Right ventricle myocardium superior (tissue), 1 donor: ENCODE data around the gene NKX6-2. TPM values are rescaled to one million over a fixed set of nuclear protein-coding genes. Genes with fewer than 3 reads are reported as not detected.
"Not testable (repeated sequence)": the region's sequence is repeated elsewhere in the genome, so short reads cannot be mapped to it uniquely, and the experiment has no call there.

Source experiments
- ATAC-seq: fragments of 200-7000 bp; cut with Tn5 transposase; one replicate; pipeline ENCODE4 v1.9.1; 2020; ENCODE audit warnings: mild to moderate bottlenecking; ENCODE audit not compliant: poor library complexity
- DNase-seq: peaks from one replicate; pipeline ENCODE4 v3.0.0-alpha.2; 2020
- intact Hi-C: fragments of 100-400 bp; cut with DNase I; formaldehyde crosslinking; loops from one replicate; pipeline ENCODE4 v1.11.2; 2022
- long read RNA-seq: library from polyadenylated mRNA; unstranded; transcript quantifications from one replicate; pipeline ENCODE4 v2.0.0, GENCODE V29; 2021
- total RNA-seq: library from RNA; stranded (reverse); fragmentation: NEBNext Ultra II Directional; extraction: Animal tissue kit (Norgen Biotek cat#: 25700); gene quantifications from one replicate; pipeline ENCODE4 v1.2.1, GENCODE V29; 2021
- donor health status: DM: no; HTN: yes; CAD: no; lungs with severe emphysema.

Gene NKX6-2
- not detected for total RNA-seq
- long read RNA-seq: 0 reads

GRCh38 chr10:132785723-132786475 lies at the start of gene NKX6-2:
Gene NKX6-2 (minus strand): TSS chr10:132786147. CDS start chr10:132785948, 199 bp downstream.
- intact Hi-C loops: no loop called here
- ATAC-seq: no peak
- no peak for DNase-seq

GRCh38 chr10:132834891-132835847 lies 49.2 kb upstream of the NKX6-2 start:
- DNase-seq (no peak), ATAC-seq (no peak)
- intact Hi-C loops: loop anchor here (5.0 kb wide), 2 partner anchors 178 to 287 kb away; no protein-coding TSS in a partner anchor

- no peak for ATAC-seq
- DNase-seq: no peak
- intact Hi-C loops: no loop called here
These were observed 48.4 kb upstream of the NKX6-2 start for GRCh38 chr10:132834311-132834761.

GRCh38 chr10:132833421-132834111 lies 47.6 kb upstream of the NKX6-2 start:
- DNase-seq (no peak), ATAC-seq (no peak)
- intact Hi-C loops: no loop called here

GRCh38 chr10:132832186-132832969 lies 46.4 kb upstream of the NKX6-2 start:
- intact Hi-C loops: no loop called here
- DNase-seq: no peak
- no peak for ATAC-seq

- intact Hi-C loops: no loop called here
- DNase-seq: no peak
- ATAC-seq: no peak
These were observed 43.5 kb upstream of the NKX6-2 start for GRCh38 chr10:132829403-132829802.

GRCh38 chr10:132828681-132829080 lies 42.7 kb upstream of the NKX6-2 start:
- intact Hi-C loops: no loop called here
- ATAC-seq: no peak
- DNase-seq: no peak

GRCh38 chr10:132827861-132828539 lies 42.1 kb upstream of the NKX6-2 start:
- DNase-seq (no peak), ATAC-seq (no peak)
- intact Hi-C loops: no loop called here

GRCh38 chr10:132827423-132827789 lies 41.5 kb upstream of the NKX6-2 start:
- intact Hi-C loops: no loop called here
- no peak for ATAC-seq
- no peak for DNase-seq

- DNase-seq: no peak
- ATAC-seq: no peak
- intact Hi-C loops: no loop called here
These were observed 40.8 kb upstream of the NKX6-2 start for GRCh38 chr10:132826524-132827422.

GRCh38 chr10:132825783-132826523 lies 40.0 kb upstream of the NKX6-2 start:
- intact Hi-C loops, DNase-seq, ATAC-seq: not testable (repeated sequence)

- DNase-seq (no peak), ATAC-seq (no peak)
- intact Hi-C loops: no loop called here
These were observed 34.1 kb upstream of the NKX6-2 start for GRCh38 chr10:132820056-132820455.

GRCh38 chr10:132817701-132818211 lies 31.8 kb upstream of the NKX6-2 start:
- ATAC-seq (no peak), DNase-seq (no peak)
- intact Hi-C loops: no loop called here

GRCh38 chr10:132816718-132817117 lies 30.8 kb upstream of the NKX6-2 start:
- ATAC-seq (no peak), DNase-seq (no peak)
- intact Hi-C loops: no loop called here

GRCh38 chr10:132815168-132815857 lies 29.4 kb upstream of the NKX6-2 start:
- intact Hi-C loops: no loop called here
- DNase-seq (no peak), ATAC-seq (no peak)
